Heart left ventricle (tissue), 16 donors: ENCODE measurements around the gene MEF2D. TPM values are rescaled to one million over a fixed set of nuclear protein-coding genes. Genes with fewer than 3 reads are reported as not detected.

Experiments used
- ATAC-seq, 4 donors: fragments of 200-7000 bp; cut with Tn5 transposase; one replicate each; pipeline ENCODE4 v1.9.1; 2020 to 2022; ENCODE audit warnings: moderate library complexity in 4 of 4, mild to moderate bottlenecking in 3 of 4, moderate number of reproducible peaks in 1 of 4
- DNase-seq, 5 donors: peaks; one replicate each; pipeline ENCODE4 v3.0.0-alpha.2; 2020
- H3K27ac ChIP-seq, 12 donors: fragments of 200-600 bp; sonication (generic) in 4 of 12; one replicate each; pipeline versions ENCODE4 v1.5.0 to v1.8.0; 2016 to 2022; ENCODE audit warnings: mild to moderate bottlenecking in 2 of 12
- H3K27me3 ChIP-seq, 9 donors: fragments of 200-600 bp; sonication (generic) in 2 of 9; one replicate each; pipeline versions ENCODE4 v1.5.1 to v1.8.0; 2016 to 2022; ENCODE audit warnings: mild to moderate bottlenecking in 3 of 9
- H3K36me3 ChIP-seq, 9 donors: fragments of 200-600 bp; sonication (generic) in 2 of 9; one replicate each; pipeline versions ENCODE4 v1.5.0 to v1.8.0; 2018 to 2022; ENCODE audit warnings: mild to moderate bottlenecking in 2 of 9
- H3K4me1 ChIP-seq, 12 donors: fragments of 200-600 bp; sonication (generic) in 4 of 12; one replicate each; pipeline versions ENCODE4 v1.5.0 to v1.8.0; 2016 to 2022; ENCODE audit warnings: mild to moderate bottlenecking in 3 of 12
- H3K4me3 ChIP-seq, 12 donors: fragments of 200-600 bp; sonication (generic) in 4 of 12; one replicate each; pipeline versions ENCODE4 v1.5.0 to v1.8.0; 2017 to 2022; ENCODE audit warnings: mild to moderate bottlenecking in 9 of 12, moderate library complexity in 4 of 12
- H3K9me3 ChIP-seq, 12 donors: fragments of 200-600 bp; sonication (generic) in 4 of 12; one replicate each; pipeline versions ENCODE4 v1.5.0 to v1.8.0; 2016 to 2022; ENCODE audit warnings: mild to moderate bottlenecking in 1 of 12
- POLR2A ChIP-seq, 2 donors: fragments of 450-650 bp; IDR thresholded peaks; one replicate each; pipeline ENCODE4 v1.6.1; 2017; ENCODE audit warnings: antibody characterized with exemption in 2 of 2, mild to moderate bottlenecking in 2 of 2, moderate library complexity in 2 of 2
- WGBS, 4 donors: extraction: QIAGEN DNeasy Blood & Tissue Kit in 2 of 4; methylation state at CpG; one replicate each; pipeline versions ENCODE4 v1.1.5 to v1.1.7; 2013 to 2018; 5-methylcytosine and 5-hydroxymethylcytosine counted together
- intact Hi-C, 10 donors: fragments of 100-400 bp; cut with DNase I; formaldehyde crosslinking; loops; one replicate each; pipeline versions ENCODE4 v1.11.1 to v1.14.2; 2022
- polyA plus RNA-seq, 2 donors: library from polyadenylated mRNA; stranded (reverse); fragments of 200-250 nt; gene quantifications; one replicate each; pipeline ENCODE4 v1.2.3, GENCODE V29; 2013
- total RNA-seq, 9 donors: library from RNA; depleted of rRNA in 2 of 9; stranded (reverse); fragments of >200 nt in 2 of 9; fragmentation: NEBNext Ultra II Directional in 3 of 9; extraction: Animal tissue kit (Norgen Biotek cat#: 25700) in 3 of 9; gene quantifications; one replicate each; pipeline versions ENCODE4 v1.1.0 to v1.2.4, GENCODE V29; 2016 to 2023
- TF ChIP-seq, protein P1 (sequence below), 12 donors: fragments of 200-600 bp; sonication (generic) in 4 of 12; IDR thresholded peaks; one replicate each; pipeline versions ENCODE4 v1.5.0 to v1.8.0; 2018 to 2022; ENCODE audit warnings: antibody characterized with exemption in 12 of 12, mild to moderate bottlenecking in 5 of 12
- donor health status: ischemic (EF 13 %, LVEDD 7.1; RV severe dilation, severe dysfunction).
- donor health status: healthy with polysubstance abuse.
- donor health status: DM: no; HTN: yes; CAD: no.
- donor health status: DM: no; HTN: no; CAD: no.
- donor health status: ischemic (EF 25% LVEDD 6.9; RV normal size, moderate dysfunction).
- donor health status: ischemic (EF 25% LVEDD 5.7; RV mildly dilated, moderate dysfunction).
- donor health status: healthy.
- donor health status: DM: yes; HTN: yes; CAD: no.
- donor health status: ischemic (EF 35%, LVEDD 5.7; RV mildly dilated, moderate dysfunction).
- donor health status: nonischemic (EF 11% LVEDD 7.7; RV severe dilation, severe dysfunction).
- donor health status: DM: yes; HTN: yes; CAD: no.
- donor health status: PGD.
- donor health status: ischemic (EF 29% LVEDD 5.4; RV normal size, mild dysfunction).
- donor health status: nonischemic (EF 23%, LVEDD 6.1; RV moderate dilation, normal function).

MEF2D gene
- total and polyA plus RNA-seq, 11 donors = 40.5 to 203 (median 92.3) TPM

DNA sequence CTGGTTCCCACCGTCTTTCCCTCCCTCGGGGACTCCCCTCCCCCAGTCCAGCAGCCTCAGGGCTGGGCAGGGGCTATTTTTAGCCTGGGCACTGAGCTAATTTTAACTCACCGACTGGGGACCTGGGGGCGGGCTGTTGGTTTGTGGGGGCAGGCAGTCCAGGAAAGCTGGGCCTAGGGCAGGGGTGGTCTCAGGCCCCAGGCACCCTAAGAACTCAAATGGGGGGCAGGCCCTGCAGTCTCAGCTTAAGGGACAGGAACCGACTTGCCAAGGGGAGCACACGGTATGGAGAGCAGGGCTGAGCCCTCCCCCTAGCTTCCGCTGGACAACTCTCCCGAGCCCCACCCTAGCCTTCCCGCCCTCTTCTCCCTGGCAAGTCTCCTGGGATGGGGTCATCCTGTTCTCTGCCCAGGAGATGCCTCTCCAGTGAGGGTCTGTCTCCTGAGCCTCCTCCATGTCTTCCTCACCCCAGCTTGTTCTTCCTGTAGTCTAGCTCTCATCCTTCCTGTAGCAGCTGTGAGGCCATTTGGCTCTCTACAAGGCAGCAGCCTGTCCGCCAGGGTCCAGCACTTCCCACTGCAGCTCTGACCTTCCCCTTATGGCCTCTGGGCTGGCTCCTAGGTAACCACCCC is 10.1 kb downstream of the MEF2D start:
- 0 to 6% (median 2%) methylated on average over 8 to 10 of the region's 10 CpGs for WGBS, 4 donors

DNA sequence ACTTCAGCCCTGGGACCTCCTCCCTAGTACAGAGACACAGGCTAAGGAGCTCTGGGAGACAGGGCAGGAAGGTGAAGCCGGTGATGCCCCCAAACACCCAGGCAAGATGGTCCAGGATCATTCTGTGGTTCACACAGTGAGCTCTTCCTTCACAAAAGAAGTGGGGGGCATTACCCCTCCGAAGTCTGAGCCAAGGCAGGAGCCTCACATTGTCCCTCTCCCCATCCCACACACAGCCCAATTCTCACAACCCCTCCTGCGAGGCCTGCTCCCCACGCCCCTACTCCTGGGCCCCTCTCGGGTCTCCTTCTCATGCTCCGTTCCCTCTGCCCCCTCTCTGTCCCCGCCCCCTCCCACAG is 10.7 kb downstream of the MEF2D start:
- Histone ChIP-seq H3K4me1 (peaks cover 48 to 100% (median 93%) of the 10 kb centered on the region in 12 donors), H3K4me3 (peak overlapping the region in 10 of 12 donors; percentile 11 to 50 (median 38)), H3K9me3 (no peaks in the 10 kb centered on the region), H3K27me3 (no peaks in the 10 kb centered on the region), H3K27ac (peak overlapping the region; percentile 81 to 100 (median 98)), H3K36me3 (peaks cover 0 to 22% (median 5%) of the 10 kb centered on the region in 9 donors)
- DNase-seq (no peak), ATAC-seq (no peak)
- TF ChIP-seq, protein P1, sequence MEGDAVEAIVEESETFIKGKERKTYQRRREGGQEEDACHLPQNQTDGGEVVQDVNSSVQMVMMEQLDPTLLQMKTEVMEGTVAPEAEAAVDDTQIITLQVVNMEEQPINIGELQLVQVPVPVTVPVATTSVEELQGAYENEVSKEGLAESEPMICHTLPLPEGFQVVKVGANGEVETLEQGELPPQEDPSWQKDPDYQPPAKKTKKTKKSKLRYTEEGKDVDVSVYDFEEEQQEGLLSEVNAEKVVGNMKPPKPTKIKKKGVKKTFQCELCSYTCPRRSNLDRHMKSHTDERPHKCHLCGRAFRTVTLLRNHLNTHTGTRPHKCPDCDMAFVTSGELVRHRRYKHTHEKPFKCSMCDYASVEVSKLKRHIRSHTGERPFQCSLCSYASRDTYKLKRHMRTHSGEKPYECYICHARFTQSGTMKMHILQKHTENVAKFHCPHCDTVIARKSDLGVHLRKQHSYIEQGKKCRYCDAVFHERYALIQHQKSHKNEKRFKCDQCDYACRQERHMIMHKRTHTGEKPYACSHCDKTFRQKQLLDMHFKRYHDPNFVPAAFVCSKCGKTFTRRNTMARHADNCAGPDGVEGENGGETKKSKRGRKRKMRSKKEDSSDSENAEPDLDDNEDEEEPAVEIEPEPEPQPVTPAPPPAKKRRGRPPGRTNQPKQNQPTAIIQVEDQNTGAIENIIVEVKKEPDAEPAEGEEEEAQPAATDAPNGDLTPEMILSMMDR (IDR thresholded peaks at IDR 0.05) = no peak
- no peak for TF ChIP-seq POLR2A (IDR thresholded peaks at IDR 0.05)
- intact Hi-C loops = loop anchor here in 1 of 10 donors (10.0 kb wide), 1 partner anchor 115 kb away; the partner anchor contains the start of gene GPATCH4
- WGBS, 4 donors = 13 to 28% (median 24%) methylated on average over 7 of the region's 7 CpGs

More for the DNA sequence above, 10.1 kb downstream of the MEF2D start:
- H3K27ac ChIP-seq = peak overlapping the region; percentile 81 to 100 (median 98)
- no peaks in the 10 kb centered on the region for H3K9me3 ChIP-seq
- ATAC-seq (peak; percentile 70 to 82 (median 72)), DNase-seq (peak; percentile 63 to 87 (median 77))
- TF ChIP-seq, protein P1 (IDR thresholded peaks at IDR 0.05) = peak in 7 of 12 donors; percentile 10 to 44 (median 24)
- TF ChIP-seq POLR2A (IDR thresholded peaks at IDR 0.05) = no peak
- H3K4me3 ChIP-seq = peak overlapping the region in 10 of 12 donors; percentile 11 to 50 (median 38)
- H3K27me3 ChIP-seq = no peaks in the 10 kb centered on the region
- H3K36me3 ChIP-seq = peaks cover 0 to 28% (median 6%) of the 10 kb centered on the region in 9 donors
- intact Hi-C loops = no loop called here
- H3K4me1 ChIP-seq = peaks cover 53 to 100% (median 95%) of the 10 kb centered on the region in 12 donors

DNA sequence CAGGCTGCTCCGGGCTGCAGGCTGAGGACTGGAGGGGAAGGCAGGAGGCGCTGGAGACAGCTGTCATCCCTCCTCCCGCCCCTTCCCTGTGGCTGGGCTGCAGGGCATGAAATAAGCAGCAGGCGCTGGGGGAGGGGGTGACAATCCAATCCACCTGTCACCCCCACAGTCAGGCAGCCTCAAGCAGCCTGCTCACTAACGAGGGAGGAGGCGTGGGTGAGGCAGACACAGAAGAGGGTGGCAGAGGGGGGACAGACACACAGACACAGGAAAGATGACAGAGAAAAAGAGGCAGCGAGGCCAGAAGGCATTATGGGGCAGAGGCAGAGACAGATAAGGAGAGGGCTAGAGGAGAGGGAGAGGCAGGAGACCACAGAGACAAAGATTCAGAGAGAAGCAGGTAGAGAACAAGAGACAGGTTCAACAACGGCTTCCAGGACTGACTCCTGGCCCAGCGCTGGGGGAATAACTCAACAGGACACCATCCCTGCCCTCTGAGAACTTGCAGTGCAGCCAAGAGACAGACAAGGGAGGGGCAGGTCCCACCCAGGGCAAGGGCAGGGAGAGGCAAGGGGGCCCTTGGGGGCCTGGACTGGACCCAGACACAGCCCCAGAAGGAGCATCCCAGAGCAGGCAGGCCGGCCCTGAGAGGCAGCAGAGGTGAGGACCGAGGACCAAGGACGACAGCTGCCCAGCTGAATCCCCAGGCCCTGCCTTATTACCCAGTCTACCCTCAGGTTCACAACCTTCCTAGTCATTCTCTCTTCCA is 11.2 kb downstream of the MEF2D start:
- peak overlapping the region in 10 of 12 donors; percentile 11 to 50 (median 38) for H3K4me3 ChIP-seq
- H3K27me3 ChIP-seq = no peaks in the 10 kb centered on the region
- peak overlapping the region; percentile 81 to 100 (median 98) for H3K27ac ChIP-seq
- TF ChIP-seq, protein P1 (IDR thresholded peaks at IDR 0.05) = peak in 10 of 12 donors; percentile 10 to 64 (median 34)
- TF ChIP-seq POLR2A (IDR thresholded peaks at IDR 0.05) = no peak
- DNase-seq = peak; percentile 75 to 89 (median 84)
- peak; percentile 59 to 75 (median 71) for ATAC-seq
- H3K4me1 ChIP-seq = peaks cover 42 to 100% (median 93%) of the 10 kb centered on the region in 12 donors
- peaks cover 0 to 19% (median 0%) of the 10 kb centered on the region in 9 donors for H3K36me3 ChIP-seq
- intact Hi-C loops = loop anchor here in 1 of 10 donors (10.0 kb wide), 1 partner anchor 115 kb away; the partner anchor contains the start of gene GPATCH4
- H3K9me3 ChIP-seq = no peaks in the 10 kb centered on the region
- whole genome bisulfite sequencing, 4 donors = 10 to 14% (median 12%) methylated on average over 12 of the region's 12 CpGs
